Gastrocnemius medialis (tissue), 4 donors: ENCODE results near the gene WDR20.

Source experiments
- CTCF ChIP-seq, 5 experiments: fragments of 450-650 bp in 3 of 5; fragments of 200-600 bp in 2 of 5; sonication (generic) in 2 of 5; IDR thresholded peaks in 4 of 5; conservative IDR thresholded peaks in 1 of 5; 1 replicate in 4 of 5; 2 replicates in 1 of 5; pipeline ENCODE4 v1.5.1; 2016 to 2019; ENCODE audit warnings: antibody characterized with exemption in 5 of 5, mild to moderate bottlenecking in 3 of 5, moderate library complexity in 3 of 5
- POLR2A ChIP-seq, 2 donors: fragments of 450-650 bp; IDR thresholded peaks; one replicate each; pipeline ENCODE4 v1.6.1; 2017; ENCODE audit warnings: antibody characterized with exemption in 2 of 2, mild to moderate bottlenecking in 2 of 2, moderate library complexity in 2 of 2

- TF ChIP-seq POLR2A (IDR thresholded peaks at IDR 0.05) (no peak), CTCF (IDR thresholded peaks at IDR 0.05 in 4 of 5, conservative IDR thresholded peaks at IDR 0.05 in 1 of 5) (no peak)
Measured at GRCh38 chr14:102095871-102096568, 43.7 kb upstream of the WDR20 start.
